Gastroesophageal sphincter (tissue), 3 donors: Measurements from ENCODE around the gene PCNX4.

Experiments
- EP300 ChIP-seq: sonication (generic); formaldehyde crosslinking; IDR thresholded peaks from one replicate; pipeline ENCODE4 v1.6.1; 2017; ENCODE audit warnings: antibody characterized with exemption, mild to moderate bottlenecking
- TF ChIP-seq, protein P1 (sequence below), 4 experiments: fragments of 200-600 bp in 2 of 4; fragments of 450-650 bp in 2 of 4; sonication (generic) in 1 of 4; IDR thresholded peaks; one replicate each; pipeline ENCODE4 v1.5.1; 2017 to 2019; ENCODE audit warnings: antibody characterized with exemption in 4 of 4, mild to moderate bottlenecking in 2 of 4, moderate library complexity in 2 of 4

GRCh38 chr14:60067882-60068281 is 23.8 kb upstream of the PCNX4 start:
- TF ChIP-seq, protein P1, sequence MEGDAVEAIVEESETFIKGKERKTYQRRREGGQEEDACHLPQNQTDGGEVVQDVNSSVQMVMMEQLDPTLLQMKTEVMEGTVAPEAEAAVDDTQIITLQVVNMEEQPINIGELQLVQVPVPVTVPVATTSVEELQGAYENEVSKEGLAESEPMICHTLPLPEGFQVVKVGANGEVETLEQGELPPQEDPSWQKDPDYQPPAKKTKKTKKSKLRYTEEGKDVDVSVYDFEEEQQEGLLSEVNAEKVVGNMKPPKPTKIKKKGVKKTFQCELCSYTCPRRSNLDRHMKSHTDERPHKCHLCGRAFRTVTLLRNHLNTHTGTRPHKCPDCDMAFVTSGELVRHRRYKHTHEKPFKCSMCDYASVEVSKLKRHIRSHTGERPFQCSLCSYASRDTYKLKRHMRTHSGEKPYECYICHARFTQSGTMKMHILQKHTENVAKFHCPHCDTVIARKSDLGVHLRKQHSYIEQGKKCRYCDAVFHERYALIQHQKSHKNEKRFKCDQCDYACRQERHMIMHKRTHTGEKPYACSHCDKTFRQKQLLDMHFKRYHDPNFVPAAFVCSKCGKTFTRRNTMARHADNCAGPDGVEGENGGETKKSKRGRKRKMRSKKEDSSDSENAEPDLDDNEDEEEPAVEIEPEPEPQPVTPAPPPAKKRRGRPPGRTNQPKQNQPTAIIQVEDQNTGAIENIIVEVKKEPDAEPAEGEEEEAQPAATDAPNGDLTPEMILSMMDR (IDR thresholded peaks at IDR 0.05): no peak
- no peak for TF ChIP-seq EP300
